Stimulated activated CD8-positive, alpha-beta memory T cell treated with anti-CD3 and anti-CD28 coated beads, Interleukin-7, amount 100 ng/mL, for 48 hours (primary cell): Measurements from ENCODE around the gene ERRFI1.
A peak's percentile ranks its signal among the peaks of the same experiment; 100 is the strongest.
"Not testable (repeated sequence)": the region's sequence is repeated elsewhere in the genome, so short reads cannot be mapped to it uniquely, and the experiment has no call there.

Experiments
- DNase-seq, 2 donors: peaks; one replicate each; pipeline ENCODE4 v3.0.0-alpha.2; 2020; ENCODE audit warnings: low read depth in 1 of 2; ENCODE audit errors: extremely low read depth in 1 of 2

ERRFI1 gene

GRCh38 chr1:8026153-8026975 lies at the start of gene ERRFI1:
Gene ERRFI1 (minus strand): TSS chr1:8026309. CDS start chr1:8015619, 10,690 bp downstream.
- peak; percentile 72 to 78 for DNase-seq

GRCh38 chr1:8075511-8076051 lies 49.5 kb upstream of the ERRFI1 start:
- DNase-seq: no peak

GRCh38 chr1:8073112-8073855 lies 47.2 kb upstream of the ERRFI1 start:
- DNase-seq: no peak

GRCh38 chr1:8070381-8070811 lies 44.3 kb upstream of the ERRFI1 start:
- no peak for DNase-seq

GRCh38 chr1:8069614-8070320 lies 43.7 kb upstream of the ERRFI1 start:
- DNase-seq: not testable (repeated sequence)

GRCh38 chr1:8065369-8065768 lies 39.3 kb upstream of the ERRFI1 start:
- DNase-seq: no peak

GRCh38 chr1:8063298-8064036 lies 37.4 kb upstream of the ERRFI1 start:
- no peak for DNase-seq

- no peak for DNase-seq
Observed at GRCh38 chr1:8062861-8063260, 36.8 kb upstream of the ERRFI1 start.

- DNase-seq: no peak
Observed at GRCh38 chr1:8061673-8062386, 35.7 kb upstream of the ERRFI1 start.

GRCh38 chr1:8061210-8061609 lies 35.1 kb upstream of the ERRFI1 start:
- DNase-seq: no peak

GRCh38 chr1:8059161-8059622 lies 33.1 kb upstream of the ERRFI1 start:
- DNase-seq: no peak

GRCh38 chr1:8057779-8058178 lies 31.7 kb upstream of the ERRFI1 start:
- DNase-seq: not testable (repeated sequence)

GRCh38 chr1:8055973-8056372 lies 29.9 kb upstream of the ERRFI1 start:
- no peak for DNase-seq

GRCh38 chr1:8053878-8054567 lies 27.9 kb upstream of the ERRFI1 start:
- no peak for DNase-seq

GRCh38 chr1:8051650-8052049 lies 25.5 kb upstream of the ERRFI1 start:
- DNase-seq: no peak

- not testable (repeated sequence) for DNase-seq
Observed at GRCh38 chr1:8049229-8049628, 23.1 kb upstream of the ERRFI1 start.

- DNase-seq: no peak
Observed at GRCh38 chr1:8047686-8048445, 21.8 kb upstream of the ERRFI1 start.

GRCh38 chr1:8047112-8047511 lies 21.0 kb upstream of the ERRFI1 start:
- DNase-seq: no peak
